Transverse colon (tissue), 4 donors: ENCODE measurements around the gene LTB.
A peak's percentile ranks its signal among the peaks of the same experiment; 100 is the strongest.

Experiments
- CTCF ChIP-seq, 5 experiments: fragments of 200-600 bp in 3 of 5; fragments of 450-650 bp in 2 of 5; sonication (generic) in 3 of 5; IDR thresholded peaks; 1 replicate in 2 of 5; 2 replicates in 3 of 5; pipeline ENCODE4 v1.5.1; 2016 to 2017; ENCODE audit warnings: antibody characterized with exemption in 5 of 5, inconsistent platforms in 3 of 5, mild to moderate bottlenecking in 2 of 5, moderate library complexity in 1 of 5
- POLR2A ChIP-seq: fragments of 450-650 bp; IDR thresholded peaks from one replicate; pipeline ENCODE4 v1.6.1; 2016; ENCODE audit warnings: antibody characterized with exemption, mild to moderate bottlenecking, moderate library complexity
- POLR2AphosphoS5 ChIP-seq, 3 donors: sonication (generic); formaldehyde crosslinking; IDR thresholded peaks; one replicate each; pipeline ENCODE4 v1.6.1; 2016; ENCODE audit warnings: antibody characterized with exemption in 3 of 3

DNA sequence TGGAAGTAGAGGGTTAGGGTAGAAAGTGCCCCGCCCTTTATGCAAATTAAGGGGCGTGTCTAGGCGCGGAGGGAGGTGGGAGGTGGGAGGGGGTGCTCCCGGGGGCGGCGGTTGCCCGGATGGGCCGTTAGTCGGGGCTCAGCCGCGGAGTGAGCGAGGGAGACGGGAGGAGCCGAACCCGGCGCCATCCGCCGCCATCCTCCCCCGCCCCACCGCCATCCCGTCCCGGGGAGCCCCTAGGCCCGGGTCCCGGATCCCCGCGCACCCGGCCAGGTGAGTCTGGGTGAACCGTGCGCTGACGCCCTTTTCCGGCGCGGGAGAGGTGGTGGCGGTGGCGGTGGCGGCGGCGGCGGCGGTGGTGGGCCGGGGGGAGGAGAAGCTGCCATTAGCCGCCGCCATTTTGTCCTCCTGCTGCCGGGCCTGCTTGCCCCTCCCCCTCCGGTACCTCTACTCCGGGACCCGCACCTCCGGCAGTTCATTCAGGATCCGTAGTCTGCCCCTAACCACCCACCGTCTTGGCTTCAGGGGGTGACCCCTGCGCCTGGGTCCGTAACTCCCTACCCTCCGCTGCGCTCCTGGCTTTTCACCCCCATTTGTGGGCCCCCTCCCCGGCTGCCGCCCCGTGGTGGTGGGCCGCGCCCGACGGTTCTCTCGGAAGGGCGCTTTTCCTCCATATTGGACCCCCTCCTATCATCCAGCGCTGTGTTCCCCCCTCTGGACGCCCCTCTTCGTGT, 38.5 kb upstream of the LTB start, which contains the start of gene PRRC2A:
- no peak for TF ChIP-seq CTCF (IDR thresholded peaks at IDR 0.05)
- no peak for TF ChIP-seq POLR2A
- peak in 1 of 3 donors; percentile 39 for TF ChIP-seq POLR2AphosphoS5 (IDR thresholded peaks at IDR 0.05)
